Stimulated activated effector memory CD8-positive, alpha-beta T cell treated with anti-CD3 and anti-CD28 coated beads, Interleukin-12 subunit alpha, Interleukin-12 subunit beta, amount 100 ng/mL, for 72 hours (primary cell): ENCODE data around the gene SLCO1A2.

Experiments used
- ATAC-seq: fragments of 150-1000 bp; cut with Tn5 transposase; 2 replicates; pipeline ENCODE4 v1.10.0; 2021
- DNase-seq, 2 donors: peaks; one replicate each; pipeline ENCODE4 v3.0.0; 2021 to 2022; ENCODE audit warnings: low spot score in 2 of 2
- H3K27ac Mint-ChIP-seq: one replicate; pipeline ENCODE4 v1.8.0; 2022; ENCODE audit warnings: mild to moderate bottlenecking, mixed read lengths
- H3K36me3 Mint-ChIP-seq: one replicate; pipeline ENCODE4 v1.8.0; 2022; ENCODE audit warnings: mild to moderate bottlenecking, mixed read lengths
- H3K4me1 Mint-ChIP-seq: one replicate; pipeline ENCODE4 v1.8.0; 2022; ENCODE audit warnings: mixed read lengths
- H3K4me3 Mint-ChIP-seq: one replicate; pipeline ENCODE4 v1.8.0; 2022; ENCODE audit warnings: mild to moderate bottlenecking, mixed read lengths
- H3K9me3 Mint-ChIP-seq: one replicate; pipeline ENCODE4 v1.8.0; 2022; ENCODE audit warnings: mixed read lengths

Gene SLCO1A2

GRCh38 chr12:21289698-21290097 lies 45.0 kb downstream of the SLCO1A2 start:
- DNase-seq (no peak), ATAC-seq (no peak)
- H3K9me3 Mint-ChIP-seq: no peaks in the 10 kb centered on the region
- no peaks in the 10 kb centered on the region for H3K4me1 Mint-ChIP-seq
- H3K27ac Mint-ChIP-seq: no peak overlapping the region
- H3K4me3 Mint-ChIP-seq: no peak overlapping the region
- no peaks in the 10 kb centered on the region for H3K36me3 Mint-ChIP-seq

DNA sequence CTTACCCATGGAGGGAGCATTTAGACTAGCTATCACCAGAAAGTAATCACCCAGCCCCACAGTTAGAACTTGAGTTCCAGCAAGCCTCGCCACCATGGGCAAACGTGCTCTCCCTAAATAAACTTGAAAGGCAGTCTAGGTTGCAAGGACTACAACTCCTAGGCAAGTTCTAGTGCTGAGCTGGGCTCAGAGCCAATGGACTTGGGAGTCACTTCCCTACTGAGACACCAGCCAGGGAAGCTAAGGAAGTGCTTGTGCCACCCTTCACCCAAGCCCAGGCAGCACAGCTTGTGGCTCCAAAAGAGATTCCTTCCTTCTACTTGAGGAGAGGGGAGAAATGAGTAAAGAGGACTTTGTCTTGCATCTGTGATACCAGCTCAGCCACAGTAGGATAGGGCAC lies 57.9 kb downstream of the SLCO1A2 start:
- DNase-seq (no peak), ATAC-seq (no peak)
- no peaks in the 10 kb centered on the region for H3K4me1 Mint-ChIP-seq
- H3K36me3 Mint-ChIP-seq: no peaks in the 10 kb centered on the region
- H3K4me3 Mint-ChIP-seq: no peak overlapping the region
- H3K27ac Mint-ChIP-seq: no peak overlapping the region
- no peaks in the 10 kb centered on the region for H3K9me3 Mint-ChIP-seq

DNA sequence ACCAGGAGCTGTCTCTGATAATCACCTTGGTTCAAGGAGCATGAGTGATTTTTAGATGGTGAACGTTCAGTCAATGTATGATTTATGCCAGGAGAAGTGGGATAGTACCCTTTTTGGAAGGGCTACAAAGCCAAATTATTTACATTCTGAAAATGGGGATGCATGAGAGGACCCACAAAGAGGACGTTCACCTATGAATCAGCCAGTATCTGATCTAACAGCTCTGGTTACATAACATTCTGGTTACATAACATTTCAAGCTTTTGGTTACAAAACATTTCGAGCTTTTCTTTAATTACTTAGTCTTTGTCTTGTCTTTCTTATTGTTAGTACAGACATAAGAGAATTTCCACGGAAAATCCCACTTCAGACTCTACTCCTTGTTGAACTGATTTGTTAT lies 68.8 kb downstream of the SLCO1A2 start:
- Mint-ChIP-seq H3K36me3 (no peaks in the 10 kb centered on the region), H3K4me3 (no peak overlapping the region), H3K4me1 (no peaks in the 10 kb centered on the region), H3K9me3 (peaks cover 5% of the 10 kb centered on the region), H3K27ac (no peak overlapping the region)
- ATAC-seq (no peak), DNase-seq (no peak)

- H3K27ac Mint-ChIP-seq: no peak overlapping the region
- no peak overlapping the region for H3K4me3 Mint-ChIP-seq
- peaks cover 5% of the 10 kb centered on the region for H3K9me3 Mint-ChIP-seq
- no peak for ATAC-seq
- H3K36me3 Mint-ChIP-seq: no peaks in the 10 kb centered on the region
- H3K4me1 Mint-ChIP-seq: no peaks in the 10 kb centered on the region
- DNase-seq: no peak
These were observed 70.5 kb downstream of the SLCO1A2 start for GRCh38 chr12:21264232-21264631.

DNA sequence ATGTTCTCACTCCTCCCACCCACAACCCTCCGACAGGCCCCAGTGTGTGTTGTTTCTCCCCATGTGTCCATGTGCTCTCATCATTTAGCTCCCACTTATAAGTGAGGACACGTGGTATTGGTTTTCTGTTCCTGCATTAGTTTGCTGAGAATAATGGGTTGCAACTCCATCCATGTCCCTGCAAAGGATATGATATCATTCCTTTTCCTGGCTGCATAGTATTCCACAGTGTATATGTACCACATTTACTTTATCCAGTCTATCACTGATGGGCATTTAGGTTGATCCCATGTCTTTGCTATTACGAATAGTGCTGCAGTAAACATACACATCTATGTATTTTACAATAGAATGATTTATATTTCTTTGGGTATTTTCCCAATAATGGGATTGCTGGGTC lies 77.5 kb downstream of the SLCO1A2 start:
- Mint-ChIP-seq H3K4me3 (no peak overlapping the region), H3K36me3 (no peaks in the 10 kb centered on the region), H3K4me1 (no peaks in the 10 kb centered on the region), H3K27ac (no peak overlapping the region), H3K9me3 (peaks cover 2% of the 10 kb centered on the region)
- DNase-seq (no peak), ATAC-seq (no peak)

- H3K36me3 Mint-ChIP-seq: no peaks in the 10 kb centered on the region
- no peak for ATAC-seq
- H3K27ac Mint-ChIP-seq: no peak overlapping the region
- no peaks in the 10 kb centered on the region for H3K9me3 Mint-ChIP-seq
- DNase-seq: no peak
- no peak overlapping the region for H3K4me3 Mint-ChIP-seq
- H3K4me1 Mint-ChIP-seq: no peaks in the 10 kb centered on the region
These were observed 82.6 kb downstream of the SLCO1A2 start for GRCh38 chr12:21252070-21252469.

- Mint-ChIP-seq H3K4me1 (no peaks in the 10 kb centered on the region), H3K4me3 (no peak overlapping the region), H3K27ac (no peak overlapping the region), H3K9me3 (no peaks in the 10 kb centered on the region), H3K36me3 (no peaks in the 10 kb centered on the region)
- ATAC-seq (peak; percentile 51), DNase-seq (no peak)
These were observed 86.0 kb downstream of the SLCO1A2 start for GRCh38 chr12:21248679-21249078.

- H3K4me3 Mint-ChIP-seq: no peak overlapping the region
These were observed 94.9 kb downstream of the SLCO1A2 start for GRCh38 chr12:21239866-21240265.

DNA sequence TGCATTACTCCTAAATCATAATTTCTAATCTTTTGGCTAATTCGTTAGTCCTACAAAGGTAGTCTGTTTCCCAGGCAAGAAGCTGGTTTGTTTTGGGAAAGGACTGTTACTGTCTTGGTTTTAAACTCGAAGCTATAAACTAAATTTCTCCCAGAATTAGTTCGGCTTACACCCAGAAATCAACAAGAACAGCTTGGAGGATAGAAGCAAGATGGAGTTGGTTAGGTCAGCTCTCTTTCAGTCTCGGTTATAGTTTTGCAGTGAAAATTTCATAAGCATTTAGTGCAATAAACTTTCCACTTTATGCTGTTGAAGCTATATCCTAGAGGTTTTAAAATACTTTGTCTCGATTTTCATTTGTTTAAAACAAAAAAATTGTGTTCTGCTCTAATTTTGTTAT lies 100.3 kb downstream of the SLCO1A2 start:
- H3K36me3 Mint-ChIP-seq: no peaks in the 10 kb centered on the region
- H3K4me3 Mint-ChIP-seq: no peak overlapping the region
- no peaks in the 10 kb centered on the region for H3K4me1 Mint-ChIP-seq
- DNase-seq: no peak
- H3K9me3 Mint-ChIP-seq: no peaks in the 10 kb centered on the region
- ATAC-seq: no peak
- no peak overlapping the region for H3K27ac Mint-ChIP-seq

More at GRCh38 chr12:21239866-21240265, 94.9 kb downstream of the SLCO1A2 start:
- ATAC-seq (no peak), DNase-seq (no peak)
- Mint-ChIP-seq H3K27ac (no peak overlapping the region), H3K4me1 (no peaks in the 10 kb centered on the region), H3K36me3 (no peaks in the 10 kb centered on the region), H3K9me3 (no peaks in the 10 kb centered on the region)

GRCh38 chr12:21223930-21224329 lies 110.8 kb downstream of the SLCO1A2 start:
- Mint-ChIP-seq H3K4me3 (no peak overlapping the region), H3K4me1 (no peaks in the 10 kb centered on the region), H3K36me3 (no peaks in the 10 kb centered on the region), H3K9me3 (no peaks in the 10 kb centered on the region), H3K27ac (no peak overlapping the region)
- DNase-seq (no peak), ATAC-seq (no peak)

- ATAC-seq: no peak
- Mint-ChIP-seq H3K9me3 (no peaks in the 10 kb centered on the region), H3K4me3 (no peak overlapping the region), H3K4me1 (no peaks in the 10 kb centered on the region), H3K27ac (no peak overlapping the region), H3K36me3 (no peaks in the 10 kb centered on the region)
- no peak for DNase-seq
These were observed 112.9 kb downstream of the SLCO1A2 start for GRCh38 chr12:21221778-21222177.

DNA sequence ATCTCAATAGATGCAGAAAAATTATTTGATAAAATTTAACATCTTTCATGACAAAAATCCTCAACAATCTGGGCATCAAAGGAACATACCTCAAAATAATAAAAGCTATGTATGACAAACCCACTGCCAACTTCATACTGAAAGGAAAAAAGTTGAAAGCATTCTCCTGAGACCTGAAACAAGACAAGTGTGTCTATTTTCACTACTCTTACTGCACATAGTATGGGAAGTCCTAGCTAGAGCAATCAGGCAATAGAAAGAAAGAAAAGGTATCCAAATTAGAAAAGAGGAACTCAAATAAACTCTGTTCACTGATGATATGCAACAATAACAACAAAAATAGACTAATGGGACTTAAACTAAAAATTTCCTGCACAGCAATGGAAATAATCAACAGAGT lies 113.6 kb downstream of the SLCO1A2 start:
- H3K4me1 Mint-ChIP-seq: no peaks in the 10 kb centered on the region
- ATAC-seq: no peak
- no peak for DNase-seq
- no peaks in the 10 kb centered on the region for H3K36me3 Mint-ChIP-seq
- no peak overlapping the region for H3K27ac Mint-ChIP-seq
- no peak overlapping the region for H3K4me3 Mint-ChIP-seq
- no peaks in the 10 kb centered on the region for H3K9me3 Mint-ChIP-seq

DNA sequence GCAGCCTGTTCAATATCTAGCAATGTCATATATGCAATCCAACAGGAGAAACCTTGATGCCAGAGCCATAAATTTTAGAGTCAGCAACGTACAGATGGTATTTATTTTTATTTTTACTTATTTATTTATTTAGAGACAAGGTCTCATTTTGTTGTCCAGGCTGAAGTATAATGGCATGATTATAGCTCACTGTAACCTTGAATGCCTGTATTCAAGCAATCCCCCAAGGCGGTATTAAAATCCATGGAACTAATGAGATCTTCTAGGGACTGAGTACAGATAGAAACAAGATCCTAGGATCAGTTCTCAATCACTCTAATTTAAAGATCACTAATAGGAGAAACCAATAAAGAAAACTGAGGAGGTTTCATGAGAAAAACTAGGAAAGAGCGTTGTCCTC lies 114.5 kb downstream of the SLCO1A2 start:
- no peaks in the 10 kb centered on the region for H3K9me3 Mint-ChIP-seq
- H3K4me1 Mint-ChIP-seq: no peaks in the 10 kb centered on the region
- no peak overlapping the region for H3K4me3 Mint-ChIP-seq
- H3K27ac Mint-ChIP-seq: no peak overlapping the region
- ATAC-seq (no peak), DNase-seq (no peak)
- H3K36me3 Mint-ChIP-seq: no peaks in the 10 kb centered on the region

GRCh38 chr12:21219206-21219605 lies 115.5 kb downstream of the SLCO1A2 start:
- no peak for DNase-seq
- Mint-ChIP-seq H3K27ac (no peak overlapping the region), H3K9me3 (no peaks in the 10 kb centered on the region), H3K36me3 (no peaks in the 10 kb centered on the region), H3K4me1 (no peaks in the 10 kb centered on the region), H3K4me3 (no peak overlapping the region)
- no peak for ATAC-seq
